Measurements from ENCODE around the gene ELN. TPM values are rescaled to one million over a fixed set of nuclear protein-coding genes. Genes with fewer than 3 reads are reported as not detected.

ELN gene
- total RNA-seq, 4 donors from 2014 or later, result 337 to 646 (median 447) TPM

GRCh38 chr7:74059681-74060588, 32.0 kb downstream of the ELN start:
- H3K4me3 ChIP-seq, result no peak overlapping the region
- H3K4me1 ChIP-seq, result peaks cover 10 to 39% (median 35%) of the 10 kb centered on the region in 4 donors
- peaks cover 20 to 95% (median 69%) of the 10 kb centered on the region in 4 donors for H3K36me3 ChIP-seq
- no peaks in the 10 kb centered on the region for H3K27me3 ChIP-seq
- intact Hi-C loops (cut with DNase I), result loop anchor here (5.0 kb wide), 1 partner anchor 117 kb away; no protein-coding TSS in a partner anchor
- TF ChIP-seq POLR2AphosphoS5 (IDR thresholded peaks at IDR 0.05) (peak in 1 of 2 donors; percentile 29), POLR2A (IDR thresholded peaks at IDR 0.05; ENCODE audit: low read depth) (no peak)
- peak overlapping the region; percentile 81 to 92 (median 88) for H3K27ac ChIP-seq (replicated peaks in 1 of 4)
- no peak for DNase-seq (ENCODE audit: extremely low spot score)
- WGBS, result 64% methylated on average over 17 of the region's 21 CpGs
- H3K9me3 ChIP-seq, result no peaks in the 10 kb centered on the region

- Histone ChIP-seq H3K4me1 (peaks cover 10 to 39% (median 35%) of the 10 kb centered on the region in 4 donors), H3K4me3 (peak overlapping the region; percentile 14 to 40 (median 30)), H3K9me3 (no peaks in the 10 kb centered on the region), H3K36me3 (peaks cover 28 to 95% (median 65%) of the 10 kb centered on the region in 4 donors), H3K27me3 (no peaks in the 10 kb centered on the region), H3K27ac (replicated peaks in 1 of 4) (peak overlapping the region; percentile 81 to 92 (median 88))
- intact Hi-C loops (cut with DNase I), result loop anchor here (5.0 kb wide), 1 partner anchor 115 kb away; no protein-coding TSS in a partner anchor
- peak; percentile 95 for DNase-seq (ENCODE audit: extremely low spot score)
- TF ChIP-seq POLR2AphosphoS5 (IDR thresholded peaks at IDR 0.05) (peak; percentile 88 to 89), CTCF (IDR thresholded peaks at IDR 0.05) (no peak)
- 10% methylated on average over 11 of the region's 20 CpGs for WGBS
Observed at GRCh38 chr7:74061840-74062539, 34.0 kb downstream of the ELN start.

GRCh38 chr7:74063223-74063641, 35.3 kb downstream of the ELN start:
- peaks cover 29 to 89% (median 56%) of the 10 kb centered on the region in 4 donors for H3K36me3 ChIP-seq
- 92% methylated on average over 6 of the region's 14 CpGs for WGBS
- no peaks in the 10 kb centered on the region for H3K27me3 ChIP-seq
- TF ChIP-seq EP300 (IDR thresholded peaks at IDR 0.05), result no peak
- TF ChIP-seq POLR2A (IDR thresholded peaks at IDR 0.05; ENCODE audit: low read depth), result no peak
- peak in 1 of 2 donors; percentile 27 for TF ChIP-seq POLR2AphosphoS5 (IDR thresholded peaks at IDR 0.05)
- no peak for TF ChIP-seq CTCF (IDR thresholded peaks at IDR 0.05)
- intact Hi-C loops (cut with DNase I), result loop anchor here (5.0 kb wide), 1 partner anchor 114 kb away; no protein-coding TSS in a partner anchor
- peaks cover 10 to 39% (median 37%) of the 10 kb centered on the region in 4 donors for H3K4me1 ChIP-seq
- peak overlapping the region; percentile 81 to 92 (median 88) for H3K27ac ChIP-seq (replicated peaks in 1 of 4)
- DNase-seq (ENCODE audit: extremely low spot score), result no peak
- no peak overlapping the region for H3K4me3 ChIP-seq
- H3K9me3 ChIP-seq, result no peaks in the 10 kb centered on the region

- H3K4me3 ChIP-seq, result no peak overlapping the region
- no peak for DNase-seq (ENCODE audit: extremely low spot score)
- WGBS, result 92% methylated on average over 12 of the region's 12 CpGs
- H3K4me1 ChIP-seq, result peaks cover 10 to 40% (median 37%) of the 10 kb centered on the region in 4 donors
- H3K27me3 ChIP-seq, result no peaks in the 10 kb centered on the region
- peak overlapping the region in 3 of 4 donors; percentile 81 to 92 (median 85) for H3K27ac ChIP-seq (replicated peaks in 1 of 4)
- TF ChIP-seq EP300 (IDR thresholded peaks at IDR 0.05) (no peak), POLR2AphosphoS5 (IDR thresholded peaks at IDR 0.05) (peak in 1 of 2 donors; percentile 31)
- no peaks in the 10 kb centered on the region for H3K9me3 ChIP-seq
- peaks cover 26 to 89% (median 53%) of the 10 kb centered on the region in 4 donors for H3K36me3 ChIP-seq
- intact Hi-C loops (cut with DNase I), result loop anchor here (5.0 kb wide), 1 partner anchor 114 kb away; no protein-coding TSS in a partner anchor
Observed at GRCh38 chr7:74063646-74064045, 35.7 kb downstream of the ELN start.

GRCh38 chr7:74064696-74065095, 36.7 kb downstream of the ELN start:
- peaks cover 10 to 36% (median 31%) of the 10 kb centered on the region in 4 donors for H3K4me1 ChIP-seq
- no peak for TF ChIP-seq POLR2A (IDR thresholded peaks at IDR 0.05; ENCODE audit: low read depth)
- TF ChIP-seq POLR2AphosphoS5 (IDR thresholded peaks at IDR 0.05), result peak in 1 of 2 donors; percentile 41
- no peaks in the 10 kb centered on the region for H3K27me3 ChIP-seq
- 94% methylated on average over 4 of the region's 4 CpGs for WGBS
- no peaks in the 10 kb centered on the region for H3K9me3 ChIP-seq
- intact Hi-C loops (cut with DNase I), result loop anchor here (5.0 kb wide), 1 partner anchor 113 kb away; no protein-coding TSS in a partner anchor
- no peak overlapping the region for H3K4me3 ChIP-seq
- DNase-seq (ENCODE audit: extremely low spot score), result no peak
- no peak overlapping the region for H3K27ac ChIP-seq (replicated peaks in 1 of 4)
- peaks cover 22 to 85% (median 43%) of the 10 kb centered on the region in 4 donors for H3K36me3 ChIP-seq

Data from esophagus muscularis mucosa (tissue), 4 donors.